ENCODE measurements around the gene ZNF45.
"Not testable (repeated sequence)": the region's sequence is repeated elsewhere in the genome, so short reads cannot be mapped to it uniquely, and the experiment has no call there.

The ZNF45 gene

GRCh38 chr19:43934985-43935708 is at the start of gene ZNF45:
TSS of gene ZNF45 (minus strand) at chr19:43935282. CDS start at chr19:43922185, 13,097 bp downstream.
- peak; percentile 62 for DNase-seq (ENCODE audit: low read depth)

- no peak for DNase-seq (ENCODE audit: low read depth)
These were observed 49.6 kb upstream of the ZNF45 start for GRCh38 chr19:43984687-43985000.

DNA sequence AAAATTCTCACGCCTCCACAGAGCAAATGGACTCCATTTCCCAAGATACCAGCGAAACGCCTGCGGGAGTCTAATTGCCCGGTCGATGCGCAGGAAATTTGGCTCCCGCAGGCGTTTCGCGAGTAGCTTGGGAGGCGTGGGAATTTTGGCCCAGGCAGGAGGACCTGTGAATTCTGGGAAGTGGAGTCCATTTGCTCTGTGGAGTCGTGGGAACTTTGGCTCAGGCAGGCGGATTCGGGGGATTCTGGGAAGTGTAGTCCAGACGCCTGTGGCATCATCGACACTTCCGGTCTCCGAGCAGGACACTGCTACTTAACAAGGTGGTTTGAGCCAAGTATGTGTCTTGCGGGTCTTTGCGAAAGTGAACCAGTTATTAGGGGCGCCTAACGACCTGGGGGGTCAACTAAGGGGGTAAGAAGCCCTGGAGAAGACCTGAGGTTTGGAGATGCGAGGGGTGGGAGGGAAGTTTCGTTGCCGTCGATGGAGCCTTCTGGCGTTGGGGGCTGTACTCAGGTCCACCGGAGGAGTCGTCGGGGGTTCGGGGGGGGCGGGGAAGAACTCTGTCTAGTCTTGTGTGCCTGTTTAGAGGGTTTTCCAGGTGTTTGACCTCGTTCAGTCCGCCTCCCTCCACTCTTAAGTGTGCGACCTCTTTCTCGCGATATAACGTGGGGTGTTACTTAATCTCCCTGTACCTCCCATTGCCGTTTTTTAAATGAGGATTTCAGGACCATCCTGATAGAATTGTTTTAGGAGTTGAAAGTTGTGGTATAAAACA is 49.0 kb upstream of the ZNF45 start, which contains the start of gene ZNF155:
Gene ZNF155 (plus strand): TSS at position 277 of the 775 bp plus-strand sequence. CDS start 4,356 bp downstream, outside the sequence.
- peak; percentile 37 for DNase-seq (ENCODE audit: low read depth)

DNA sequence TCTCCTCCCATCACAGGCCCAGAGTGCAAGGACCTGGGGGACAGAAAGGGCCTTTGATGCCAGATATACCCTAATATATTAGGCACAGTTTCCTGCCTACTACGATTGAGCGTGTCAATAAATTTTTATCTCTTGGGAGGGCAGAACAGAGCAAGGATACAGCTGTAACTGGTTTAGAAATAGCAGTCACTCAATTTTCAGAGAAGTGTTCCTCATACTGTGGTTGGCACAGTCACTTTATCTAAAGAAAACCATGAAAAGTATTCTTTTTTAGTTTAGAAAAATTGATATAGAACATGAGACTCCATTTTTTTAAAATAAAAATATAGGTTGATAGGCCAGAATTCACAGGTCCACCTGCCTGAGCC is 48.4 kb upstream of the ZNF45 start:
- no peak for DNase-seq (ENCODE audit: low read depth)

- no peak for DNase-seq (ENCODE audit: low read depth)
These were observed 41.6 kb upstream of the ZNF45 start for GRCh38 chr19:43976732-43977131.

DNA sequence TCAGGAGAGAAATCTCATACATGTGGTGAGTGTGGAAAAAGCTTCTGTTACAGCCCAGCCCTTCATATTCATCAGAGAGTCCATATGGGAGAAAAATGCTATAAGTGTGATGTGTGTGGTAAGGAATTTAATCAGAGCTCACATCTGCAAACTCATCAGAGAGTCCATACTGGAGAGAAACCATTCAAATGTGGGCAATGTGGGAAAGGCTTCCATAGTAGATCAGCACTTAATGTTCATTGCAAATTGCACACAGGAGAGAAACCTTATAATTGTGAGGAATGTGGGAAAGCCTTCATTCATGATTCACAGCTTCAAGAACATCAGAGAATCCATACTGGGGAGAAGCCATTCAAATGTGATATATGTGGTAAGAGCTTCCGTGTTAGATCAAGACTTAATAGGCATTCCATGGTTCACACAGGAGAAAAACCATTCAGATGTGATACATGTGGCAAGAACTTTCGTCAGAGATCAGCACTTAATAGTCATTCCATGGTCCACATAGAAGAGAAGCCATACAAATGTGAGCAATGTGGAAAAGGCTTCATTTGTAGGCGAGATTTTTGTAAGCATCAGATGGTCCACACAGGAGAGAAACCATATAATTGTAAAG is 31.1 kb upstream of the ZNF45 start:
- no peak for DNase-seq (ENCODE audit: low read depth)

- DNase-seq (ENCODE audit: low read depth), result no peak
These were observed 25.3 kb upstream of the ZNF45 start for GRCh38 chr19:43960411-43960810.

DNA sequence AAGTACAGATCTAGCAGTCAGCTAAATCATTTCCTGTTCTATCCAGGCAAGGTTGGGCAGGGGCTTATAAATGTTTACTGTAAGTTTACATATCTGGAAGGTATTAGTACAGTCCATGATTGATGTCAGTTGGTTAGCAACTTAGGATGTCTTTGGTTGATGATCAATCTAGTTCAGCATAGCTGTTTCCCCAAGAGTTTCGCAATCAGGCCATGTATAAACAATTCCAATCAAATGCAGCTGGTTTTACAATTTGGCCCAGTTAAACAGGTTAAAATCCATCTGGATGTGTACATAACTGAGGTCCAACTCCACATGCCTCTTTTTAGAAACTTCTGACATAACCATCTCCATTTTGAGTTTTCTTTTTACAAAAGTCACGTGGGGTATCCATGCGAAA is 22.8 kb upstream of the ZNF45 start:
- DNase-seq (ENCODE audit: low read depth), result no peak

DNA sequence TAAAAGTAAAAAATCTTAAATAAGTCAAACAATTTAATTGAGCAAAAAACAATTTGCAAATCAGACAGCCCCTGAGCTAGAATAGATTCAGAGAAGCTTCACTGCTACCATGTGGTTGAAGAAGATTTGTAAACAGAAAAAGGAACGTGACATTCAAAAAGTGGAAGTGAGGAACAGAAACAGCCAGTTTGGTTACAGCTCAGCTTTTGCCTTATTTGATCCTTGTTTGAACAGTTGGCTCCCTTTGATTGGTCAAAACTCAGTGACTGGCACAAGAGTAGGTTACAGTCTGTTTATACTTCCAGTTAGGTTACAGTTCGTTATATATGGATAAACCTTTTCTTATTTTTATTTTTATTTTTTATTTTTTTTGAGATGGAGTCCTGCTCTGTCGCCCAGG is 21.7 kb upstream of the ZNF45 start:
- no peak for DNase-seq (ENCODE audit: low read depth)

- DNase-seq (ENCODE audit: low read depth), result peak; percentile 13
These were observed 16.0 kb upstream of the ZNF45 start, which contains the start of gene ZNF221 for GRCh38 chr19:43950834-43951645. TSS of gene ZNF221 (plus strand) at chr19:43951228. CDS start at chr19:43962727, 11,499 bp downstream.

GRCh38 chr19:43949803-43950202 is 14.7 kb upstream of the ZNF45 start:
- DNase-seq (ENCODE audit: low read depth), result not testable (repeated sequence)

DNA sequence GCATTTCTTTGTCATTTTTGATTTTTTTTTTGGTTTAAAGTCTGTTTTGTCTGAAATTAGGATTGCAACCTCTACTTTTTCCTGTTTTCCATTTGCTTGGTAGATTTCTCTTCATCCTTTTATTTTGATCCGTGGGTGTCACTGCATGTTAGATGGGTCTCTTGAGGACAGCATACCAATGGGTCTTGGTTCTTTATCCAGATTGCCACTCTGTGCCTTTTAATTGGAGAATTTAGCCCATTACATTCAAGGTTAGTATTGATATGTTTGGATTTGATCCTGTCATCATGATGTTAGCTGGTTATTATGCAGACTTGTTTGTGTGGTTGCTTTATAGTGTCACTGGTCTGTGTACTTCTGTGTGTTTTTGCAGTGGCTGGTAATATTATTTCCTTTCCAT is 12.3 kb upstream of the ZNF45 start:
- DNase-seq (ENCODE audit: low read depth), result not testable (repeated sequence)

DNA sequence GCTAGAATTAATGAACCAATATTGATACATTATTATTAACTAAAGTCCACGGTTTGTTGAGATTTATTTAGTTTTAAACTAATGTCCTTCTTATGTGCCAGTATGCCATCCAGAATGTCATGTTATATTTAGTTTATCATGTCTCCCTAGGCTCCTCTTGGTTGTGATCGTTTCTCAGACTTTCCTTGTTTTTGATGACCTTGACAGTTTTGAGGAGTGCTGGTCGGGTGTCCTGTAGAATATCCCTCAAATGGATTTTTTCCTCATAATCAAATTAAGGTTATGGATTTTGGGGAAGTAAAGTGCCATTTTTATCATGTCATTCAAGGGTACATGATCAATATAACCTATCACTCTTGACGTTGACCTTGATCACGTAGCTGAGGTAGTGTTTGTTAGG is 6.1 kb upstream of the ZNF45 start:
- DNase-seq (ENCODE audit: low read depth), result no peak

GRCh38 chr19:43940719-43941118 is 5.6 kb upstream of the ZNF45 start:
- no peak for DNase-seq (ENCODE audit: low read depth)

DNA sequence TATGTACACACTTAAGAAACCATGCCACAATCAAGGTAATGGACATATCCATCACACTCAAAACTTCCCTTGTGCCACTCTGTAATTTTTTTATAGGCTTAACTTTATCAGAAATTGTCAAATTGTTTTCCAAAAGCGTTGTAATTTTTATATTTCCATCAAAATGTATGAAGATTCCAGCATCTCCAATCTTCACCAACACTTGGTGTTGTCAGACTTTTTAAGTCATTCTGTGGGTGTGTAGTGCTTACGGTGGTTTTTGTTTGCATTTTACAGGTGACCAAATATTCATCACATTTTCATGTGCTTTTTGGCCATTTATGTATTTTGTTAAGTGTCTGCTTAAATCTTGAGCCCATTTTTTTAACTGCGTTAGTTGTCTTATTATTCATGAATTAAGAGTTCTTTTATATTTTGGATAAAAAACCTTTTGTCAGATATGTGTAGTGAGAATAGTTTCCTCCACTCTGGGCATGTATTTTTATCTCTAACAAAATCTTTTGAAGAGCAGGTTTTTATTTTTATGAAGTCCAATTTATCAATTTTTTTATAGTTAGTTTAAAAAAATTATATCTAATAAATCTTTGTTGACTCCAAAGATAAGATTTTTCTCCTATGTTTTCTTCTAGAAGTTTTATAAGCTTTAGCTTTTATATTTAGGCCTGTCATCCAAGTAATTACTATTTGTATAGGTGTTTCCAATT is 4.6 kb upstream of the ZNF45 start:
- no peak for DNase-seq (ENCODE audit: low read depth)

DNA sequence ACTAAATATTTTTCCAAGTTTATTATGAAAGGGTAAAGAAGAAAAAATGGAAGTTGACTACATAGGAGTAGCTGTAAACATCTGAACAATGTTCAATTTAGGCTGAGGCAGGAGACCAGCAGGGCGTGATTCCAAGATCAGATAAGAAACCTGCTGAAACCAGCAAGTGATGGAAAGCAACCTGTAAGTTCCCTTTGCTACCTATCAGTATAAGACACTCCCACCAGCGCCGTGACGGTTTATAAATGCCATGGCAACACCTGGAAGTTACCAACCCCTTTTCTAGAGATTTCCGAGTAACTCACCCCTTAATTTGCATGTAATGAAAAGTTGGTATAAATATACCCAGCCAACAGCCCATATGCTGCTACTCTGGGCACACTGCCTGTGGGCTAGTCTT is 1.1 kb upstream of the ZNF45 start:
- no peak for DNase-seq (ENCODE audit: low read depth)

GRCh38 chr19:43934055-43934984 is 762 bp downstream of the ZNF45 start:
- DNase-seq (ENCODE audit: low read depth), result no peak

GRCh38 chr19:43928820-43929219 is 6.3 kb downstream of the ZNF45 start:
- DNase-seq (ENCODE audit: low read depth), result no peak

DNA sequence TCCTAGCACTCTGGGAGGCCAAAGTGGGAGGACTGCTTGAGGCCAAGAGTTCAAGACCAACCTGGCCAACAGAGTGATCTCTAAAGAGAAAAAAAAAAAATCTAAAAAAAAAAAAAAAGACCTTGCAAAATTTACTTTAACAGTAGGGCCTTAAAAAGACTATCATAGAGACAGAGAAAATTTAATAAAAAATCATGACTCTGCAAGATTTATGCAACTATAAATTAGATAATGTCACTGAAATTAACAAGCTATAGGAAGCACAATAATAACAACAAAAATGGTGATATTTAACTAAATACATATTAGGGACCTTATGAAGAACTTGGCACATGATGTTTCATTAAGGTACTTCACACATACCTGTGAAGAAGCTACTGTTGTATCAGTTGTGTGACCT is 11.2 kb downstream of the ZNF45 start:
- no peak for DNase-seq (ENCODE audit: low read depth)

- DNase-seq (ENCODE audit: low read depth), result no peak
These were observed 21.0 kb downstream of the ZNF45 start for GRCh38 chr19:43914051-43914450.

Data from stimulated activated CD8-positive, alpha-beta memory T cell treated with anti-CD3 and anti-CD28 coated beads, Interleukin-15, amount 100 ng/mL, for 24 hours (primary cell).